ENCODE data around the gene IGFBP1. TPM values are rescaled to one million over a fixed set of nuclear protein-coding genes. Genes with fewer than 3 reads are reported as not detected.

IGFBP1 gene
- total and polyA plus RNA-seq, 9 of the 15 experiments (the other 6 are each of a cell fraction or from before 2014, with no cell fraction given) = not detected

GRCh38 chr7:45915606-45916005, 27.3 kb downstream of the IGFBP1 start:
- in situ Hi-C loops (cut with MboI) (no loop called here), intact Hi-C loops (cut with micrococcal nuclease) (no loop called here)
- no peaks in the 10 kb centered on the region for H3K79me2 ChIP-seq (ENCODE audit: control insufficient read depth, insufficient read depth, low read length)
- ATAC-seq (no peak), DNase-seq (ENCODE audit: extremely low read depth in 1 of 4, low spot score in 3 of 4) (no peak), FAIRE-seq (no peak)
- POLR2A ChIA-PET = no interaction called here
- no peak overlapping the region for H2AFZ ChIP-seq (ENCODE audit: low read depth, low read length)
- TF ChIP-seq BCL6 (CRISPR knock-in tag; IDR thresholded peaks at IDR 0.05) (no peak), CHAMP1 (IDR thresholded peaks at IDR 0.05) (no peak), CBX1 (IDR thresholded peaks at IDR 0.05; ENCODE audit: low read depth) (no peak), ZNF740 (CRISPR knock-in tag; IDR thresholded peaks at IDR 0.05) (no peak), ZNF740 (tag; IDR thresholded peaks at IDR 0.05) (no peak), EGR1 (conservative IDR thresholded peaks at IDR 0.05) (no peak), NR1H2 (CRISPR knock-in tag; IDR thresholded peaks at IDR 0.05) (no peak), PRPF4 (IDR thresholded peaks at IDR 0.05; ENCODE audit: insufficient read depth, low read depth, low read length, poor library complexity, severe bottlenecking) (no peak), MCM2 (IDR thresholded peaks at IDR 0.05; ENCODE audit: low read depth) (no peak), KLF16 (IDR thresholded peaks at IDR 0.05) (no peak), NCOA2 (IDR thresholded peaks at IDR 0.05; ENCODE audit: partially characterized antibody in 2 of 2) (no peak), COPS2 (conservative IDR thresholded peaks at IDR 0.05) (no peak), ZNF444 (CRISPR knock-in tag; IDR thresholded peaks at IDR 0.05) (no peak), STAT6 (CRISPR knock-in tag; IDR thresholded peaks at IDR 0.05) (no peak), ADNP (tag; IDR thresholded peaks at IDR 0.05) (no peak), SMAD4 (CRISPR knock-in tag; conservative IDR thresholded peaks at IDR 0.05) (no peak)
- BruUV-seq (replicated peaks) = no TSS peak
- no peak overlapping the region for H3K4me3 ChIP-seq
- no peaks in the 10 kb centered on the region for H3K36me3 ChIP-seq (ENCODE audit: control insufficient read depth, insufficient read depth, low read length)
- WGBS (ENCODE audit: insufficient coverage, low coverage, missing lambda C conversion rate) = 0% methylated on average over 3 of the region's 3 CpGs
- H3K9me3 ChIP-seq (replicated peaks; ENCODE audit: control insufficient read depth, insufficient read depth, low read depth, low read length) = no peaks in the 10 kb centered on the region
- no peak overlapping the region for H3K27ac ChIP-seq (ENCODE audit: extremely low read depth, low read depth, low read length)
- H3K4me1 ChIP-seq (replicated peaks in 1 of 2; ENCODE audit: control insufficient read depth in 2 of 2, insufficient read depth in 2 of 2, low read length in 2 of 2) = no peaks in the 10 kb centered on the region
- peaks cover 0 to 4% of the 10 kb centered on the region in 2 experiments; a peak in 2 of 5 replicates for H3K27me3 ChIP-seq (ENCODE audit: control insufficient read depth in 2 of 2, insufficient read depth in 2 of 2, low read length in 2 of 2)
- CTCF ChIA-PET (ENCODE audit: low intra/inter-chr PET ratio) = no interaction called here
- H3K4me2 ChIP-seq (ENCODE audit: insufficient read depth, low read length) = no peak overlapping the region
- no peaks in the 10 kb centered on the region for H4K20me1 ChIP-seq (replicated peaks; ENCODE audit: control insufficient read depth, insufficient read depth, low read length)
- no peak overlapping the region for H3K9ac ChIP-seq (ENCODE audit: insufficient read depth in 1 of 2, low read depth in 2 of 2, low read length in 2 of 2)
- H3K9me1 ChIP-seq (ENCODE audit: control insufficient read depth, insufficient read depth, low read length) = no peaks in the 10 kb centered on the region

Data from K562 (cell line).